RWPE2 (cell line): Measurements from ENCODE around the gene HHAT.

Source experiments
- ATAC-seq: fragments of 200-7000 bp; cut with Tn5 transposase; 3 replicates; pipeline ENCODE4 v1.9.1; 2021; ENCODE audit warnings: low read depth
- DNase-seq: peaks from one replicate; pipeline ENCODE4 v3.0.0-alpha.2; 2020; ENCODE audit warnings: low spot score
- H3K27ac ChIP-seq: fragments of 450-650 bp; 2 replicates; pipeline ENCODE4 v1.5.1; 2017; ENCODE audit warnings: mild to moderate bottlenecking; ENCODE audit not compliant: poor library complexity, severe bottlenecking
- H3K27me3 ChIP-seq: fragments of 250-450 bp; sonication (Bioruptor Pico); 2 replicates; pipeline ENCODE4 v1.5.1; 2021; ENCODE audit warnings: mild to moderate bottlenecking, moderate library complexity; ENCODE audit not compliant: insufficient read depth, poor library complexity, severe bottlenecking
- H3K36me3 ChIP-seq: fragments of 250-450 bp; sonication (Bioruptor Pico); 2 replicates; pipeline ENCODE4 v1.5.1; 2020; ENCODE audit warnings: low read depth, mild to moderate bottlenecking, moderate library complexity
- H3K4me1 ChIP-seq: fragments of 250-450 bp; sonication (Bioruptor Pico); 2 replicates; pipeline ENCODE4 v1.5.1; 2021; ENCODE audit warnings: mild to moderate bottlenecking, moderate library complexity; ENCODE audit not compliant: insufficient read depth, poor library complexity, severe bottlenecking
- H3K4me3 ChIP-seq: fragments of 250-450 bp; sonication (Bioruptor Pico); 2 replicates; pipeline ENCODE4 v1.5.1; 2021; ENCODE audit warnings: mild to moderate bottlenecking, moderate library complexity; ENCODE audit not compliant: severe bottlenecking
- H3K9me3 ChIP-seq: fragments of 250-450 bp; sonication (Bioruptor Pico); 2 replicates; pipeline ENCODE4 v1.5.1; 2021; ENCODE audit warnings: mild to moderate bottlenecking, moderate library complexity; ENCODE audit not compliant: severe bottlenecking
- TF ChIP-seq, protein P1 (sequence below): fragments of 450-650 bp; IDR thresholded peaks from one replicate; pipeline ENCODE4 v1.5.1; 2017; ENCODE audit warnings: mild to moderate bottlenecking, moderate library complexity; ENCODE audit not compliant: poor library complexity, severe bottlenecking

The HHAT gene

DNA sequence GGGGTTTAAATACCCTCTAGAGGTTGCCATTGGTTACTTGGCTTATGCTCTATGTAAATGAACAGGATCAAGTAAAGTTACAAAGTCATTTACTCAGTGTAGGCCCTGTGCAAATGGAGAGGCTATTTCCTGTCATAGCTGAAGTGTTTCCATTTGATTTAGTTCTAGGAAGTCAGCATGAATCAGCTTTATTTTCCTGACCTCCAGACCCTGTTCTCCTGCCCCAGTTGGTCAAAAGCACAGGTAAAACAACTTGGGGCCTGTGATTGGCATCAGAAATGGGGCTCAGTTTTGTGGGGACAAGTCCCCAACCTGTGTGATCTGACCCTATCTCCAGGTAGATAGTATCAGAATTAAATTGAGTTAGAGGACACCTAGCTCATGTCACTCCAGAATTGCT lies 239.9 kb downstream of the HHAT start:
- H3K27ac ChIP-seq = no peak overlapping the region
- H3K36me3 ChIP-seq = no peaks in the 10 kb centered on the region
- no peaks in the 10 kb centered on the region for H3K4me1 ChIP-seq
- TF ChIP-seq, protein P1, sequence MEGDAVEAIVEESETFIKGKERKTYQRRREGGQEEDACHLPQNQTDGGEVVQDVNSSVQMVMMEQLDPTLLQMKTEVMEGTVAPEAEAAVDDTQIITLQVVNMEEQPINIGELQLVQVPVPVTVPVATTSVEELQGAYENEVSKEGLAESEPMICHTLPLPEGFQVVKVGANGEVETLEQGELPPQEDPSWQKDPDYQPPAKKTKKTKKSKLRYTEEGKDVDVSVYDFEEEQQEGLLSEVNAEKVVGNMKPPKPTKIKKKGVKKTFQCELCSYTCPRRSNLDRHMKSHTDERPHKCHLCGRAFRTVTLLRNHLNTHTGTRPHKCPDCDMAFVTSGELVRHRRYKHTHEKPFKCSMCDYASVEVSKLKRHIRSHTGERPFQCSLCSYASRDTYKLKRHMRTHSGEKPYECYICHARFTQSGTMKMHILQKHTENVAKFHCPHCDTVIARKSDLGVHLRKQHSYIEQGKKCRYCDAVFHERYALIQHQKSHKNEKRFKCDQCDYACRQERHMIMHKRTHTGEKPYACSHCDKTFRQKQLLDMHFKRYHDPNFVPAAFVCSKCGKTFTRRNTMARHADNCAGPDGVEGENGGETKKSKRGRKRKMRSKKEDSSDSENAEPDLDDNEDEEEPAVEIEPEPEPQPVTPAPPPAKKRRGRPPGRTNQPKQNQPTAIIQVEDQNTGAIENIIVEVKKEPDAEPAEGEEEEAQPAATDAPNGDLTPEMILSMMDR = no peak
- H3K27me3 ChIP-seq = no peaks in the 10 kb centered on the region
- DNase-seq (no peak), ATAC-seq (no peak)
- no peak overlapping the region for H3K4me3 ChIP-seq
- H3K9me3 ChIP-seq = no peaks in the 10 kb centered on the region

DNA sequence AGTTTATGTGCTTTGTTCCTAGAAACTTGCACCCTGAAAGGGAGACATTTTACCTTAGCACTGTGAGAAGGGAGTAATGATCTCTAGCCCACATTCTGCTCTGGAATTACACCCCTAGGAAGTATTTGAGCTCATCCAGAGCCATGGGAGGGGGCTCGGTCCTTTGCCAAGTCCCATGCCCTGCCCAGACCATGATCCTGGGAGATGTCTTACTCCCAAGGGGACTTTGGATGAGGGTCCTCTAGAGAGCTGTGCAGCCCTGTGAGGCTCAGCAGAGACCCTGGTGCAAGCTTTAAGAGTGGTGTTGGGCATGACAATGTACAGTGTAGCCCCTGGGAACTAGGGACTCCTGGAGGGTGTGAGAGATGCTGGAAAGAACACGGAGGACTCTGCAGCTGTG lies 241.4 kb downstream of the HHAT start:
- H3K4me1 ChIP-seq = no peaks in the 10 kb centered on the region
- TF ChIP-seq, protein P1 = no peak
- H3K27ac ChIP-seq = no peak overlapping the region
- no peaks in the 10 kb centered on the region for H3K9me3 ChIP-seq
- no peak overlapping the region for H3K4me3 ChIP-seq
- DNase-seq = no peak
- H3K27me3 ChIP-seq = no peaks in the 10 kb centered on the region
- no peak for ATAC-seq
- H3K36me3 ChIP-seq = no peaks in the 10 kb centered on the region

DNA sequence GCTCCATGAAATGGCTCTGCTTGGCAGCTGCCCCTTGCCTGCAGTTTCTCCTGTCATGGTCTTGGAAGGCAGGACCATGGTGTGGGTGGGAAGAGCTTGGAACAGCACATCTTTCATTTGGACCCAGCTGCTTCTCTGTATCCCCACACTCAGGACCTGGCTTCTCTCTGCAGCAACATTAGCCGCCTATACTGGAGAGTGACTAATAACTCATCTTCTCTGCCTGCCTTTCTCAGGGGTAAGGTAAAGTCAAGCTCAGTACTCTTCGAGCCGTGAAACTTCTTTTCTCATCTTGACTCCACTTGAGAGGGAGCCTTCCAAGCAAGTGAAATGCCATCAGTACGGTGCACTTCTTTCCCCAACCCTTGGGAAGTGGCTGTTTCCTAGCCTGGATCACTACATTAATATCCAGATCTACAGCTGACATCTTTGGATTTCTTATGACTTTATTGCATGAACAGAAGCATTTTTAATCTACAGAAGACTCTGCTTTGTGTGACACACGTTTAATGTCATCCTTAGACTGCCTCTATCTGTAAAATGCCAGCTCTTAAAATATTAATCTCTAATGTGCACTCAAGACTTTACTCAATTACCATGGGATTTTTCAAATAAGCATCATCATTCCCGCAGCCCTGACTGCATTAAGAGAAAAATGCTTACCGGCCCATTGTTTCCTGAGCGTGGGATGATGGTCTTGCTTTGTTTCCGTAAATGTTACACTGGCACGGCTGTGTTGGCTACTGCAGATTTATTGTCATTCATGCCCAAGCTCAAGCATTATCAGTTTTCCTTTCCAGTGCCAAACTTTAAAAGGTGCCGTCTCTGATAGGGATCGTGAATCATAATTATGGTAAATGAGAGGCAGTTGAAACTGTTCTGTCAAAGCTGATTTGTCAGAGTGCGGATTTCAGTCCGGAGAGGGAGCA lies 242.9 kb downstream of the HHAT start:
- no peaks in the 10 kb centered on the region for H3K4me1 ChIP-seq
- no peaks in the 10 kb centered on the region for H3K36me3 ChIP-seq
- H3K9me3 ChIP-seq = no peaks in the 10 kb centered on the region
- H3K27ac ChIP-seq = no peak overlapping the region
- TF ChIP-seq, protein P1 = no peak
- H3K4me3 ChIP-seq = no peak overlapping the region
- H3K27me3 ChIP-seq = no peaks in the 10 kb centered on the region
- no peak for DNase-seq
- no peak for ATAC-seq

DNA sequence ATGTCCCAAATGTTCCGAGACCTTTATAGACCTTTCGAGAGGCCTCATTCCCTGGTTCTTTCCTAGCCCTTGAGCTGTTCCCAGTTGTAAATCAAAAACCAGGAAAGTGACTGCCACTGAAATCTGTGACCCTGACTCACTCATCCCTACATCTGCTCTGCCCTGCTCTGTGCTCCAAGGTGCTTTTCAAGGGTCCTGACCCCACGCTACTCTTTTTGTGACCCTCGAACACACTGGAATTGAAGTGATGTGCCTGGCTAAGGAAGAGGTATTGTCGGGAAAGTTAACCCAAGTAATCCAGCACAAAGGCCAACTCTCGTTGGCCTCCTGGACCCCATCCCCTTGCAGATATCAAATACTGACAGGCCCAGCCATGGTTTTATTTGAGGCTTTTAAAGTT lies 244.4 kb downstream of the HHAT start:
- TF ChIP-seq, protein P1 = no peak
- no peak overlapping the region for H3K27ac ChIP-seq
- H3K27me3 ChIP-seq = no peaks in the 10 kb centered on the region
- no peak overlapping the region for H3K4me3 ChIP-seq
- no peaks in the 10 kb centered on the region for H3K9me3 ChIP-seq
- no peaks in the 10 kb centered on the region for H3K4me1 ChIP-seq
- H3K36me3 ChIP-seq = no peaks in the 10 kb centered on the region
- no peak for ATAC-seq
- no peak for DNase-seq
